Measurements from ENCODE around the gene CCDC167.

CCDC167 gene

DNA sequence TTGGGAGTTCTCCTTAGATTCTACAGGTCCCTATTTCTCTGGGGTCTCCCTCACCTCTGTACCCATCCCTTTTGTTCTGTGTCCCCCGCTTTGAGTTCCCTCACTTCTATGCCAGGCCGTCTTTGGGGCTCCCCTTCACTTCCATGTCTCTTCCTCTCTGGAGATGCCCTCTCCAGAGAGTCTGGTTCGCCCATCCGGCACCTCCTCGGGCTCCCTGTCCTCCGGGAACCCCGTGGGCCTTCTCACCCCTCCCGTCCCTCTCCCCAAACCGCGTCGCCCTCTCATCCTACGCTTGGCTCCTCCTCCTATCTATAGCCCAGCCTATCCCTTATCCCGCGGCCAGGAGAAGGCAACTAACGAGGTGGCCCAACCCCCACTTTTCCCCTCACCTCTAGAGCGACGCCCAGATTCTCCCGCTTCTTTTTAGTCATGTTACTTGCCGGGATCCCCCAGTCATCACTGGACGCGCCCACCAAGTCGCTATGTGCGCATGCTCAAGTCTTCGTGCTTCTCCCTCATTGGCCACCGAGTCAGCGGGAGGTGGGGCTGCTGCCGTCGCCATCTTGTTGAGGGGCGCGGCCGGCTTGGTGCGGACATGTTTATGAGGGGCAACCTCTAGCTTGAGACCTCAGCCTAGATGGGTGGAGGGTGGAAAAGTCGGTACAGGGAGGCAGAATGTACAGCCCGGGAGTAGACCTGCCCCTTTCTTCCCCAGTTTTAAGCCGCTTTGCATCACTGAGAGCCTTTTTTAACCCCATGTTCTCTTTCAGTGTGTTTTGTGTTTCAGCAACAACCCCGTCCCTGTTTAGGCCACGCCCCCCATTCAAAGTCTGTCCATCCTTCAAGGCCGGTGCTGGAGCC is at the start of gene CCDC167:
TSS of gene CCDC167 (minus strand) at position 461 of the 861 bp plus-strand sequence. CDS start at position 431, 30 bp downstream.
- DNase-seq (ENCODE audit: low spot score), result peak; percentile 98

DNA sequence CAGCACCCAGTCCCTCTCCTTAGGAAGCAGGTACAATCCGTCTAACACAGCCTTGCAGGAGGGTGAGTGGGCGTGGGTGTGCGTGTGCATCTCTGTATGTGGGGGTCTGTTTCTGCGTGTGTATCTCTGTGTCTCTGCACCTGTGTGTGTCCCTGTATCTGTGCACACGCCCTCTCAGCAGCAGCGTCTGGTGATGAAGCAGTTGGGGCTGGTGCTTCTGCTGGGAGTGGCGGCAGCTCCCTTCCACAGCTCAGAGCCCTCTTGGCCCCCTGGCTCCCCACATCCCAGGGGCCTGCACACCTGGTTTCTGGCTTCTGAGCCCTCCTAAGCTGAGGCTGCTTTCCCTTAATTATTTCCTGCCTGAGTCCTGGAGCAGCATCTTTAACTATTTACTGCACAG is 49.5 kb upstream of the CCDC167 start:
- no peak for DNase-seq (ENCODE audit: low spot score)

DNA sequence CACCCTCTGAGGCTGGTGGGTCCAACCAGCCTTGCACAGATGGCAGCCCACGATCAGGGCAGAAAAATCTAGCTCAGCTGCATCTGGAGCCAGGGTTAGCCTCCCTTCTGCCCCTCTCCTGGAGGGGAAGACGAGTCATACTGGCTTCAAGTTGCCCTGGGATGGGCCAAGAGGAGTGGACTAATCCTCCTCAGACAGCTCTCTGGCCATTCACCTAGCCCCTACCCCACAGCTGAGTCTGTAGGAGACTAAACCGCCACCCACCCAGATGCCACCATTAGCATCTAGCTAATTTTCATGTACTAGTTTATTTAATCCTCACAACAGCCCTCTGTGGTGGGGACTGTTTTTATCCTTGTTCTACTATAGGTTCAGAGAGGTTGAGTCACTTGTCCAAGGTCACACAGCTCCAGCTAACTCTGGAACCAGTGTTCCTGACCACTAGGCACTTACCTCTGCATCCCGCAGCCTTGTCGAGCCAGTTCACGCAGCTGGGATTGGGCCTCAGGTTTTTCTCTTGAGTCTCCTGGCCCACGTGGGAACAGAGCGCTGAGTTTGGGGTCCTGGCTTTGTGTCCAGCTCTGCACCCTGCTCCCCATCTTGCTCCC is 48.5 kb upstream of the CCDC167 start:
- DNase-seq (ENCODE audit: low spot score), result no peak

DNA sequence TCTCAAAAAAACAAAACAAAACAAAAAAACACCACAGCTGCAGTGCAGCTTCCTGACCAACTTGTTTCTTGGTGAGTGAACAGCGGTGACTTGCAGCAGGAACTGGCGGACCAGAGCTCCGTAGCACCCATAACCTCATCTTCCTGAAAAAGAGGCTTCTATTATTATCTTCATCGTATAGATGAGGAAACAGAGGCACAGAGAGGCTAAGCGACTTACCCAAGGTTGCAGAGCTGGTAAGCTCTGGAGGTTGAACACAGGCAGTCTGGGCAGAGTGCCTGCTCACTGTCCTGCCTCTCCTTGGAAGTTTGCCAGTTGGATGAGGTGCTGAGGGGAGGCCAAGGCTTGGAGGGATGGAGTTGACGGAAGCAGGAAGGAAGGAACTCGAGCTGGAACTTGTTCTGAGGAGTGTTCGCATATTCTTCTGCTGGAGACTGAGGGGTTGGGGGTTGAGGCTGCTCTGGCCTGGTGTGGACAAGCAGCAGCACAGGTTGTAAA is 47.9 kb upstream of the CCDC167 start:
- DNase-seq (ENCODE audit: low spot score), result peak; percentile 39

DNA sequence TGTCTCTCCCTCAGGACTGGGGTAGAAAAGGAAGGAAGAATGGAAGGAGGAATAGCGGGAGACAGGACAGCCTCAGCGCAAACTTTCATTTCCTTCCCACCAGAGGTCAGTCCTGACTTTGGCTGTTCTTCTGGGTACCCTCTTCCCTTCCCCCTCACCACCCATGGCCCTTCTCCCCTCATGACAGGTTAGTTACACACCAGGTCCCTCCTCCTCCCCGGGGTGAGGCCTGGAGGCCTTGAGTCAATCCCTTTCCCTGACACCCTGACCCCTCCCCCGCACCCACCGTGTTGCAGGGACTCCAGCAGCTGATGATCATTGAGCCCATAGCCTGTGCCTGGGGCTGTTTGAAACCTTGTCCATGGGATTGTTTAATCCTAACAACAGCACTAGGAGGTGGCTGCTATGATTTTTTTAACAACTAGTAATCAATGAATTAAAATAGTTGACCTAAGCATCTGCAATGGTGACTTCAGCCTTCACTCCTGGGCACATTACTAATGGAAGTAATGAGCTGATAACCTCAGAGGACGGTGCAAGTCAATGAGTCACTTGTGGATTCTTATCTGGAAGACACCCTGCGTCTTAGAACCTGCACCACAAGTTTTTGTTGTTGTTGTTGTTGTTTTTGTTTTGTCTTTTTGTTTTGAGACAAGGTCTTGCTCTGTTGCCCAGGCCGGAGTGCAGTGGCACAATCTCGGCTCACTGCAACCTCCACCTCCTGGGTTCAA is 46.6 kb upstream of the CCDC167 start:
- DNase-seq (ENCODE audit: low spot score), result no peak

DNA sequence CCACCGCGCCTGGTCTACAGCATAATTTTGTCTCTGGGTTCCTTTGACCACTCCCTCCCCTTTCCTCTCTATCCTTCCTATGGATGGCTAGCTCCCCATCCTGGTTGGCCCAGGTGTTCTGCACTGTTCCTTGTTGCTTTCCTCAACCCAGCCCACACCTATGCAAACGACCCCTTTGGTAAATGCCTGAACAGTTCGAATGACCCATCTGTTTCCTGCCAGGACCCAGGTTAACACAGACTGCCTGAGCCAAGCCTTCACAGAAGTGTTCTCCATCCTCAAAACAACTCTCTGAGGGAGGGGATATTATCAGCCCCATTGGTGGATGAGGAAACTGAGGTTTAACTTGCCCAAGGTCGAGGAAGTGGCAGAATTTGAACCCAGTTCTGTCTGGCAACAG is 44.8 kb upstream of the CCDC167 start:
- DNase-seq (ENCODE audit: low spot score), result no peak

DNA sequence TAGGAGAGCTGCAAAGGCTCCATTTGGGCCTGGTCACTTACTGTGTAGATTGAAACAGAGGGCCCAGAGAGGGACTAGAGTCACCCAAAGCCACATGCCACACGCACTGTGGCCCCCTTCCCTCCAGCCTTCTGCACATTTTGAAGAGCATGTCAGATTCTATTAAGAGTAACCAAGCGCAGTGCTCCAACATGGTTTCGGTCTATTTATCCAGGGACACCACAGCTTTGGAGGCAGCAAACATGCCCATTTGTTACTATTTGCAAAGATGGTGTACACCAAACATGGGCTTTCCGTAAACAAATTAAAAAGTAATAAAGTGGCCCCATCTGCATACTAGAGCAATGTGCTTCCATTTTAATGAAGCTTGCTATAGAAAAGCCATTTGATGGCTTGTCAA is 43.7 kb upstream of the CCDC167 start:
- no peak for DNase-seq (ENCODE audit: low spot score)

DNA sequence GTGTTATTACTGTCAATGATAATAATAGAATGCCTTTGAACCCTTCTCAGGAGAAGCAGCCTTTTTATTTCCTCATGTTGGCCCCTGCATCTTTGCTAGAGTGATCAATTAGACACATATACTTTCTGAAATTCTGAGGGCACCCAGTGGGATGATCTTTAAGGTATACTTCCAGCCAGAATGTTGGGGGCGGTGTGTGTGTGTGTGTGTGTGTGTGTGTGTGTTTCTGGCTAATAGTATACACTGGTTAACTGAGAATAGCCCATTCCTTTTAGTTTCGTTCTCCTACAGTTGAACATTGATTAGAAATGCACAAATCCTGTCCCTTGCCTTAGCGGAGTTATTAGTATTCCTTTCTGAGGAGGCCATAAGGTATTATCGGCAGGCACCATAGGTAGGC is 41.7 kb upstream of the CCDC167 start:
- no peak for DNase-seq (ENCODE audit: low spot score)

DNA sequence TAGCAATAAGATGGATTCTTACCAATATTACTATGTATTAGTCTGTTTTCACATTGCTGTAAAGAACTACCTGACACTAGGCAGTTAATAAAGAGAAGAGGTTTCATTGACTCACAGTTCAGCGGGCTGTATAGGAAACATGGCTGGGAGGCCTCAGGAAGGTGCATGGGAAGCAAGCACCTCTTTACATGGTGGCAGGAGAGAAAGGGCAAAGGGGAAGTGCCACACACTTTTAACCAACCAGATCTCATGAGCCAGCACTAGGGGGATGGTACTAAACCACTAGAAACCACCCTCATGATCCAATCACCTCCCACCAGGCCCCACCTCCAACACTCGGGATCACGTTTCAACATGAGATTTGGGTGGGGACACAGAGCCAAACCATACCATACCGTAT is 40.7 kb upstream of the CCDC167 start:
- DNase-seq (ENCODE audit: low spot score), result no peak

DNA sequence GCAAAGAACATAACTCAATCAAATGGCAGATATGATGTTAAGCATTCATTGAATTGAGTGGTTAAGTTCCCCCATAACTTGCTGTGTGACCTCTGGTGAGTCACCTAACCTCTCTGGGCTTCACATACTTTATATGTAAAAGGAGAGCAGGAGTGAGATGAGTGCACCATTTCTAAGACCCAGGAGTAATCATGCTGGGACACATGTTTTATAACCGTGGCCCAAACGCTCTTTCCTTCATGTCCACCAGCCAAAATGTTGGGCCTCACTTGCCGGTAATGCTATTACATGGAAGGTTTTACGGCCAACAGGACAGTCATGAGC is 40.3 kb upstream of the CCDC167 start:
- no peak for DNase-seq (ENCODE audit: low spot score)

DNA sequence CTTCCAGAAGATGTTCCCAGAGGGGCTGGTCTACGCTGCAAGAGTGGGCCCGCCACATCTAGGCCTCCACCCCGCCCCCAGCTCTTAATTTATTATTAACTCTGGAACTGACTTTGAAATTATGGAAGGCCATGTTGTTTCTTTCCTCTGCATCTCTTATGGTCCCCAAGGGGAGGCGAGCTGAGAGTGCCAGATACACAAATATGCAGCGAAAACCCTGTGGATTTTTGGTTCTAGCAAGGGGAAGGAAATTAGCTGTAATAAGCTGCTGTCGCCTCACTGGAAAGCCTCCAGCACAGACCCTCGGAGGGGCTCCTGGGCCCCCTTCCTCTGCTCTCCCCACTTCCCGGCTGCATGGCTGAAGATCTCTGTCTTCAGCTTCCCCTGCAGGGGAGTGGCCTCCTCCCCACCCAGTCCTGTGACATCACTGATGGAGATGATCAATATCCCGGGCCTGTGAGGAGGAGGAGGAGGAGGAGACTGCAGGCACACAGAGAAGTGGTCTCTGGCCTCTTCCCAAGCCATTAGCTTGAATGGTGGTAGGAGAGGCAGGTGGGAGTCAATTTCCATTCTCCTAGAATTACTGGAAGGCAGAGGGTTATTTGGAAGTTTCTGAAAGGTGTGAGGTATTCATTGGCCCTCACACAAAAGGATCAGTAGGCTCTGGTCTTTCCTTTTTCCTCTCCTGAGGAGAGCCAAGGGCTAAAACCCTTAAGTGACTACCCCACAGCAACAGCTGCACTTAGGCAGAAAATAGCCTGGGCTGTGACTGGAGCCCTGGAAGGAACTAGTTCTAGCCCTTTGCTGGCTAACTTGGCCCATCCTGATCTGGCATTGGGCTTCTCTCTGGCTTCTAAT is 39.7 kb upstream of the CCDC167 start:
- no peak for DNase-seq (ENCODE audit: low spot score)

DNA sequence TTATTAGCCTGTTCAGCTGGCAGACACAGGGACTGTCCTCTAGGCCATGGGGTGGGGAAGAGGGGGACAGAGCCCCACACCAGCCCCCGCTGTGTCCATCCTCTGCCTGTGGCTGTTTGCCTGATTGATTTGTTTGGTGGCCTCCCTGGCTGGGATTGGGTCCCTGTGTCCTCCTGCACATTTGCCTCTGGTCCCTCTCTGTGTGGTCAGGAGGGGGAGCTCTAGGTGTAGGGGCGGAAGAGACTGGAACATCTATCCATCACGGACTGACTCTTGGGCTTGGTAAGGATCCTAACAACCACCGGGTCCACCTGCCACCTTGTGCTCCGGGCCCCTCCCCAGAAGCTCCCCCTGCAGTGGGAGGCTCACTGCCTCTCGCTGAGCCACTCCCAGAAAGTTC is 38.4 kb upstream of the CCDC167 start:
- no peak for DNase-seq (ENCODE audit: low spot score)

DNA sequence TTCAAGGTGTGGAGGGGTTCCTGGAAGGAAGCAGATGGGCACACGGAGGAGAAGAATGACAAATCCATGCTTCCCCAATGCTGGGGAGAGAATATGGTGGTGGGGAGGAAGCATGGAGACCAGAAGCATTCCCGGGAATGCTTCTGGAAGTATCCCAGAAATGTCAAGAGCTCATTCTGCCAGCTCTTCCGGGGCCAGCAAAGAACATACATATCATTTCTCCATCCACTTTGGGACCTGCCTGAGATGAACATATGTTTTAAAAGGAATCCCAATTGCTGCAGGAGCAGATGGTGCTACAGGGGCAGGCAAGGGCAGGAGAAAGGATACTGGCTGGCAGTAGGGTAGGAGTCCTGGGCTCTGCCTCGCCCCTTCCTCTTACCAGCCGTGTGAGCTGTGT is 37.9 kb upstream of the CCDC167 start:
- no peak for DNase-seq (ENCODE audit: low spot score)

DNA sequence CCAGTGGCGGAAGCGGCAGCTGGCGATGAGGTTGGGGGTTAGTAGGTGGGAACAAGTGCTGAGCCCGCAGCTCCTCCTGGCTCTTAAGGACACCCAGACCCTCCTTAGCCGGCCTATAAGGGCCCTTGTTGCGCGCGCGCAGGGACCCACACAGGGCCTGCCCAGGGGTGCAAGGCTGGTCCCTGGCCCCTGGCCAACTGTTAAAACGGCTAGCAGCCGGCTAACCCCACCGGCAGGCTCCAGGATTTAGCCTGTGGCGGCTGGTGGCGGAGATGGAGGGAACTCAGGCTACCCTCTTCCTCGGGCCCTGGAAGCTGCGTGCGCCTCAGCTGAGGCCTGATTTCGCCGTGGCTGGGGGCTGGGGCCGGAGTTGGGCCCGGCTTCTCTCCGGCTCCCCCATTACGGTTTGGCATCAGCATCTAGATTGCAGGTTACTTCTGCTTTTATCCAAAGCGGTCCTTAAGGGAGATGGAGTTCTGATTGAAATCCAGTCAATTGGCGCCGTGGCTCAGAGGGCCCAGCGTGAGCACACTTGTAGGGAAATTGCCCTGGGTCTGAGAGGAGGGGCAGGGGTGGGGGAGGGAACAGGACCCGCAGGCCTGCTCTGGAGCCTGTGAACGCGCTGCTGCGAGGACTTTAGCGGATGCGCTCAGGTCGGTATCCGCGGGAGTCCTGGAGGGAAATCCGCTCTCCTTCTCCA is 36.9 kb upstream of the CCDC167 start:
- DNase-seq (ENCODE audit: low spot score), result no peak

DNA sequence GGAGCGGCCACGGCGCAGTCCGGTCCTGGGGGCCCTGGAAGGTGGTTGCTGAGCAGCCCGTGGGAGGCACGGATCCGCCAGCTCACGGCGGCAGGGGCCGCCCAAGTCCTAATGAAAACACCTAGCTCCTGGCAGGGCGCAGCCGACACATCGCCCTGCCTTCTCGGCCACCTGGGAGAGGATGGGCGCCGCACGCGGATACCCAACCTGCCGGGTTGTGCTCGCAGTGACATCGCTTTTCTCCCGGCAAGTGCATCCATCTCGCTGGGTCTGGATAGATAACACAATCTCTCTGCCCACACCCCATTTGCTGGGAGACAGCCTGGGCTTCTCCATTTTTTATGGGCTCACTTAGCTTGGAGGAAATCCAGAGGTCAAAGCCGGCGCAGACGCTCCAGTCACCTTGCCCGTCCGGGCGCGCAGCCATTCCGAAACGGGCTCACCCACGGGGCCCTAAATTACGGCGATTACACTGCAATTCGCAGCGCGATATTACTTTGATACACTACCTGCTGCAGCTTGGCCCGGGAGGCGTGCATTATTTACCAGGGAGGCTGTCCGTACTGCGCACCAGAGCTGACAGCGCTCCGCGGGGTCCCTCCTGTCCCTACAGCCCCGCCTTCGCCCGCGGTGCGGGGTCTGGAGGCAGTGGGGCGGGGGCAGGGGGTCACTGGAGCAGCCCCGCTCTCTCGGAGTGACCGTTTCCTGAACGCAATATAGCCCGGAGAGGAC is 36.2 kb upstream of the CCDC167 start:
- no peak for DNase-seq (ENCODE audit: low spot score)

DNA sequence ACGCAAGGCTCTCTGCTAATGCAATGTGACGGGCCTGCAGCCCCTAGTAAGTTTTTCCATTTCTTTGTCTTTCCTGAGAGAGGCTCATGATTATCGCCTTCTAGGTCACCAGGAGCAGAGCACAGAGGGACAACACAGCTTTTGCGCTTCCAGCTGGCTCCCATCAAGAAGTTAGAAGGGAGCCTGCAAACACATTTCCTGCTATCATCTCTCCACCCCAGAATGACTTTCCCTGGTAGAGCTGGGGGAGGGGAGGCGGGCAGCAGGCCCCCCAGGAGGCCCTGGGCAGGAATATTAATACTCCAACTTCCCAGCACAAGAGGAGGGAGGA is 35.7 kb upstream of the CCDC167 start:
- DNase-seq (ENCODE audit: low spot score), result no peak

DNA sequence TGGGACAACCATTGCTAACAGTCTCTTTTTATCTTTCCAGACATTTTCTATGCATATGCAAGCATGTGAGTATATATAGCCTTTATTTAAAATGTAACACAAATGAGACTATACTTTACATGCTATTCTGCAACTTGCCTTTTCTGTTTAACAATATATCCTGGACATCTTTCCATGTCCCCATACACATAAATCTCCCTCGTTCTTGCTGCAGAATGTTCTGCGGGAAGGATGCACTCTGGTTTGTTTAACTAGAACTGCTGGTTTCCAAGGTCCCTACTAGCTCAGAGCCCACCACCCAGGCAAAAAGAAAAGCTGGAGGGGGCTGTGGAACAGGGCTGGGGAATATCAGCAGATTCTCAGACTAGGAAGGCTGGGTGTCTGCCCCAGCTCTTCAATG is 35.2 kb upstream of the CCDC167 start:
- no peak for DNase-seq (ENCODE audit: low spot score)

DNA sequence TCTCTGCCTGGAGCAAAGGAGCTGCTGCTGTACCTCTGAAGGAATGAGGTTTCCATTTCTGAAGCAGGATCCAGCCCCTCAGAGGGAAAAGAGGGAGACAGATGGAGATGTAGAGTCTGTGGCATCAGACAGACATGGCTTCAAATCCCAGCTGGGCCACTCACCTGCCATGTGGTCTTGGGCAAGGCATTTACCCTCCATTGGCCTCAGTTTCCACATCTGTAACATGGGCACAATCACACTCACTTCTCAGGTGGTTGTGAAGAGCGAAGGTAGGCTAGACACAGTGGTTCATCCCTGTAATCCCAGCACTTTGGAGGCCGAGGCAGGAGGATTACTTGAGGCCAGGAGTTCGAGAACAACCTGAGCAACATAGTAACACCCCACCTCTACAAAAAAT is 32.4 kb upstream of the CCDC167 start:
- no peak for DNase-seq (ENCODE audit: low spot score)

DNA sequence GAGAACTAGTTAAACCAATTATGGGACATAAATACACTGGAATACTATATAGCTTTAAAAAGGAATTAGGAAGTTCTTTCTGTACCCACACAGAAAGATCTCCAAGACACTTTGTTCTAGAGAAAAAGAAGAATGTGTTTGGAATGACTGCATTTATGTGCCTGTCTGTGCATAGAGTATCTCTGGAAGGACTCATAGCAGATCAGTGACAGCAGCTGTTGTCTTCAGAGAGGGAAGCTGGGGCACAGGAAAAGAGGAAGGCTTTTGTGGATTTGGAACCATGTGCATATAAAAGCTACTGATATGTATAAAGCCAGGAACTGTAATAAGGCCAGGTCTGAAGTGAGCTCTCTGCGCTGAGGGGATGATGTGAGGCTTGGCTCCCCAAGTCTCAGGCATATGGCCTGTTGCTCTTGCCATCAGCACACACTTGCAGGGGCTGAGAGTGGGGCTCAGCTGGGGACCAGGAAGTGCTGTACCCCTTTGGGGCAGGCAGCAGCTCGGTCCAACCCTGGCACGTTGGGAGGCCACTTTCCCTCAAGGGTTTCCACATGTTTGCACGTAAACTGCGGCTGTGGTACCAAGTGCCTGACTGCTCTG is 31.8 kb upstream of the CCDC167 start:
- no peak for DNase-seq (ENCODE audit: low spot score)

DNA sequence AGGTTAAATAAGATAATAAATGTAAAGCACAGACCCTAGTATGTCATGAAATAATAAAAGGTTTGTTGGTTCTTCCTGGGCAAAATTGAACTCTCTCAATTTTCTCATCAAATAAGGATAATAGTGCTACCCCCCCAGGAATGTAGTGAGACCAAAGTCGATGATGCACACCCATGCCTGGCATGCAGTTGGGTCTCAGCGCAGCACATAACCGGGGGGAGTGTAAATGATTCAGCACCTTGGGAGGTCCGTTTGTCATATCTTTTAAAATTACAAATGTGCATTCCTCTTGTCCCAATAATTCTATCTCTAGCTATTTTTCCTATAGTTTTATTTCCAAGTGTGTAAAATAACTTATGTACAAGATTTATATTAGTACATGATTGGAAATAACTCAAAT is 31.3 kb upstream of the CCDC167 start:
- no peak for DNase-seq (ENCODE audit: low spot score)

DNA sequence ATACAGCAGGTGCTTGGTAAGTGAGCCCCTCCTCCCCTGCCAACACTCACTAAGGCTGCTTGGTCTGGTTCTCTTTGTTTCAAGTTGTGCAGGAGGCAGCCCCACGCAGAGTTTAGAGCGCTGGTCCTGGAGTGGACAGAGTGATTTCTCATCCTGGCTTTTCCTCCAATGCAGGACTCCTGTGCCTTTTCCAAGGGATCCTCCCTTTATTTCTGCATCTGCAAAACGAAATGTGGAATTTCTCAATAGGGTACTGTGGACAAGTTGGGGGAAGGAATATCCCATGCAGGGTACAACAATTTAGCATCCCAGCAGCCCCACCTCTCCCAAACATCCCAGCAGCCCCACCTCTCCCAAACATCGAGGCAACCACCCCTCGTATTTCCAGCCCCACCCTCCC is 30.6 kb upstream of the CCDC167 start:
- no peak for DNase-seq (ENCODE audit: low spot score)

Measured in CD4-positive, alpha-beta T cell treated with Interleukin-2 at 100 ng/mL for 4 hours (primary cell).